NB4 (cell line): ENCODE data around the gene GBGT1.

Experiments
- CTCF ChIP-seq: IDR thresholded peaks from one replicate; pipeline ENCODE4 v1.5.1; 2012; ENCODE audit warnings: low read depth, low read length
- MAX ChIP-seq: IDR thresholded peaks from 2 replicates; pipeline ENCODE4 v1.6.1; 2011; ENCODE audit warnings: low read depth, low read length
- MYC ChIP-seq: IDR thresholded peaks from 2 replicates; pipeline ENCODE4 v1.6.1; 2011; ENCODE audit warnings: low read depth, low read length
- POLR2A ChIP-seq: IDR thresholded peaks from 2 replicates; pipeline ENCODE4 v1.6.1; 2011; ENCODE audit warnings: mild to moderate bottlenecking; ENCODE audit not compliant: insufficient read length; ENCODE audit errors: extremely low read depth

- TF ChIP-seq MAX (no peak), POLR2A (no peak), CTCF (no peak), MYC (no peak)
Observed at GRCh38 chr9:133146746-133147411, 16.8 kb downstream of the GBGT1 start.
